ENCODE measurements around the gene QDPR.
"Not testable (repeated sequence)": the region's sequence is repeated elsewhere in the genome, so short reads cannot be mapped to it uniquely, and the experiment has no call there.

The QDPR gene

DNA sequence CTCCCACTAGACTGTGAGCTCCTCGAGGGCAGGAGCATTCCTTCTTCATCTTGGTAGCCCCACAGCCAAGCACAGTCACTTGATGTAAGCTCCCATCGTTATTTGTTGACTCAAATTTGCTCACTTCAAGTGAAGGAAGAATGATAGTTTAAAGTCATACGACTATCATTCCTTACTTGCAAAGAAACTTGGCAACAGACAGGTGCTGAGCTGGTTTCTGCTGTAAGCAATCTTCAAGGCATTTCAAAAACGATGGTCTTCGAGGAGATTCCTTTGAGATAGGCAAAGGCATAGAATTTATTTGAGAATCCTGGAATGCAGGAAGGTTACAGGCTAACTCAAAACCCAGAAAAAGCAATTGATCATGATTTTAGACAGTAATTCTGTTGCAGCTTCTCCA is 64.8 kb downstream of the QDPR start:
- no peak for DNase-seq (ENCODE audit: low read depth in 1 of 2, low spot score in 1 of 2)
- Histone ChIP-seq H3K4me3 (replicated peaks; ENCODE audit: insufficient read depth, low read length) (no peak overlapping the region), H3K27me3 (ENCODE audit: insufficient read depth, poor library complexity, severe bottlenecking) (no peaks in the 10 kb centered on the region), H3K27ac (replicated peaks) (no peak overlapping the region)
- TF ChIP-seq SPI1 (IDR thresholded peaks at IDR 0.05; ENCODE audit: borderline replicate concordance, low read depth), result no peak
- TF ChIP-seq POLR2AphosphoS5 (IDR thresholded peaks at IDR 0.05; ENCODE audit: low read depth), result no peak
- TF ChIP-seq, protein P1, sequence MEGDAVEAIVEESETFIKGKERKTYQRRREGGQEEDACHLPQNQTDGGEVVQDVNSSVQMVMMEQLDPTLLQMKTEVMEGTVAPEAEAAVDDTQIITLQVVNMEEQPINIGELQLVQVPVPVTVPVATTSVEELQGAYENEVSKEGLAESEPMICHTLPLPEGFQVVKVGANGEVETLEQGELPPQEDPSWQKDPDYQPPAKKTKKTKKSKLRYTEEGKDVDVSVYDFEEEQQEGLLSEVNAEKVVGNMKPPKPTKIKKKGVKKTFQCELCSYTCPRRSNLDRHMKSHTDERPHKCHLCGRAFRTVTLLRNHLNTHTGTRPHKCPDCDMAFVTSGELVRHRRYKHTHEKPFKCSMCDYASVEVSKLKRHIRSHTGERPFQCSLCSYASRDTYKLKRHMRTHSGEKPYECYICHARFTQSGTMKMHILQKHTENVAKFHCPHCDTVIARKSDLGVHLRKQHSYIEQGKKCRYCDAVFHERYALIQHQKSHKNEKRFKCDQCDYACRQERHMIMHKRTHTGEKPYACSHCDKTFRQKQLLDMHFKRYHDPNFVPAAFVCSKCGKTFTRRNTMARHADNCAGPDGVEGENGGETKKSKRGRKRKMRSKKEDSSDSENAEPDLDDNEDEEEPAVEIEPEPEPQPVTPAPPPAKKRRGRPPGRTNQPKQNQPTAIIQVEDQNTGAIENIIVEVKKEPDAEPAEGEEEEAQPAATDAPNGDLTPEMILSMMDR (IDR thresholded peaks at IDR 0.05; ENCODE audit: insufficient read depth, low read length), result no peak
- TF ChIP-seq, protein P2, sequence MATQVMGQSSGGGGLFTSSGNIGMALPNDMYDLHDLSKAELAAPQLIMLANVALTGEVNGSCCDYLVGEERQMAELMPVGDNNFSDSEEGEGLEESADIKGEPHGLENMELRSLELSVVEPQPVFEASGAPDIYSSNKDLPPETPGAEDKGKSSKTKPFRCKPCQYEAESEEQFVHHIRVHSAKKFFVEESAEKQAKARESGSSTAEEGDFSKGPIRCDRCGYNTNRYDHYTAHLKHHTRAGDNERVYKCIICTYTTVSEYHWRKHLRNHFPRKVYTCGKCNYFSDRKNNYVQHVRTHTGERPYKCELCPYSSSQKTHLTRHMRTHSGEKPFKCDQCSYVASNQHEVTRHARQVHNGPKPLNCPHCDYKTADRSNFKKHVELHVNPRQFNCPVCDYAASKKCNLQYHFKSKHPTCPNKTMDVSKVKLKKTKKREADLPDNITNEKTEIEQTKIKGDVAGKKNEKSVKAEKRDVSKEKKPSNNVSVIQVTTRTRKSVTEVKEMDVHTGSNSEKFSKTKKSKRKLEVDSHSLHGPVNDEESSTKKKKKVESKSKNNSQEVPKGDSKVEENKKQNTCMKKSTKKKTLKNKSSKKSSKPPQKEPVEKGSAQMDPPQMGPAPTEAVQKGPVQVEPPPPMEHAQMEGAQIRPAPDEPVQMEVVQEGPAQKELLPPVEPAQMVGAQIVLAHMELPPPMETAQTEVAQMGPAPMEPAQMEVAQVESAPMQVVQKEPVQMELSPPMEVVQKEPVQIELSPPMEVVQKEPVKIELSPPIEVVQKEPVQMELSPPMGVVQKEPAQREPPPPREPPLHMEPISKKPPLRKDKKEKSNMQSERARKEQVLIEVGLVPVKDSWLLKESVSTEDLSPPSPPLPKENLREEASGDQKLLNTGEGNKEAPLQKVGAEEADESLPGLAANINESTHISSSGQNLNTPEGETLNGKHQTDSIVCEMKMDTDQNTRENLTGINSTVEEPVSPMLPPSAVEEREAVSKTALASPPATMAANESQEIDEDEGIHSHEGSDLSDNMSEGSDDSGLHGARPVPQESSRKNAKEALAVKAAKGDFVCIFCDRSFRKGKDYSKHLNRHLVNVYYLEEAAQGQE (IDR thresholded peaks at IDR 0.05; ENCODE audit: insufficient replicate concordance, low read depth), result no peak
- TF ChIP-seq GABPA (IDR thresholded peaks at IDR 0.05; ENCODE audit: low read depth), result no peak

DNA sequence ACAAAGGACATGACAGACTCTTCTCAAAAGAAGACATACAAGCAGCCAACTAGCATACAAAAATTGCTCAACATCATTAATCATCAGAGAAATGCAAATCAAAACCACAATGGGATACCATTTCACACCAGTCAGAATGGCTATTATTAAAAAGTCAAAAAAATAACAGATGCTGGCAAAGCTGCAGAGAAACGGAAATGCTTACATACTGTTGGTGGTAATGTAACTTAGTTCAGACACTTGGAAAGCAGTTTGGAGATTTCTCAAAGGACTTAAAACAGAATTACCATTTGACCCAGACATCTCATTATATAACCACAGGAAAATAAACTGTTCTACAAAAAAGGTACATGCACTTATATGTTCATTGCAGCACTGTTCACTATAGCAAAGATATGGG is 69.4 kb downstream of the QDPR start:
- DNase-seq (ENCODE audit: low read depth in 1 of 2, low spot score in 1 of 2); H3K27me3 ChIP-seq (ENCODE audit: insufficient read depth, poor library complexity, severe bottlenecking); H3K27ac ChIP-seq (replicated peaks); H3K4me3 ChIP-seq (replicated peaks; ENCODE audit: insufficient read depth, low read length): not testable (repeated sequence)

- DNase-seq (ENCODE audit: low read depth in 1 of 2, low spot score in 1 of 2), result no peak
- no peak overlapping the region for H3K4me3 ChIP-seq (replicated peaks; ENCODE audit: insufficient read depth, low read length)
- TF ChIP-seq GABPA (IDR thresholded peaks at IDR 0.05; ENCODE audit: low read depth), result no peak
- TF ChIP-seq SPI1 (IDR thresholded peaks at IDR 0.05; ENCODE audit: borderline replicate concordance, low read depth), result no peak
- TF ChIP-seq, protein P1 (IDR thresholded peaks at IDR 0.05; ENCODE audit: insufficient read depth, low read length), result no peak
- no peaks in the 10 kb centered on the region for H3K27me3 ChIP-seq (ENCODE audit: insufficient read depth, poor library complexity, severe bottlenecking)
- H3K27ac ChIP-seq (replicated peaks), result no peak overlapping the region
These were observed 74.5 kb downstream of the QDPR start for GRCh38 chr4:17437396-17437795.

DNA sequence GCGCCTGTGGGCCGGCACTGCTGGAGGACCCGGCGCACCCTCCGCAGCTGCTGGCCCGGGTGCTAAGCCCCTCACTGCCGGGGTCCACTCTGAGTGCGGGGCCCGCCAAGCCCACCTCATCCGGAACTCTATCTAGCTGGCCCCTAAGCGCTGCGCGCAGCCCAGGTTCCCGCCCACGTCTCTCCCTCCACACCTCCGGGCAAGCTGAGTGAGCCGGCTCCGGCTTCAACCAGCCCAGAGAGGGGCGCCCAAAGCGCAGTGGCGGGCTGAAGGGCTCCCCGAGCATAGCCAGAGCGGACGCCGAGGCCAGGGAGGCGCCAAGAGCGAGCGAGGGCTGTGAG is 75.2 kb downstream of the QDPR start:
- Histone ChIP-seq H3K4me3 (replicated peaks; ENCODE audit: insufficient read depth, low read length) (no peak overlapping the region), H3K27ac (replicated peaks) (no peak overlapping the region), H3K27me3 (ENCODE audit: insufficient read depth, poor library complexity, severe bottlenecking) (no peaks in the 10 kb centered on the region)
- DNase-seq (ENCODE audit: low read depth in 1 of 2, low spot score in 1 of 2), result no peak
- TF ChIP-seq GABPA (IDR thresholded peaks at IDR 0.05; ENCODE audit: low read depth) (no peak), POLR2AphosphoS5 (IDR thresholded peaks at IDR 0.05; ENCODE audit: low read depth) (no peak), SPI1 (IDR thresholded peaks at IDR 0.05; ENCODE audit: borderline replicate concordance, low read depth) (no peak)
- TF ChIP-seq, protein P2 (IDR thresholded peaks at IDR 0.05; ENCODE audit: insufficient replicate concordance, low read depth), result no peak
- TF ChIP-seq, protein P1 (IDR thresholded peaks at IDR 0.05; ENCODE audit: insufficient read depth, low read length), result no peak
